Measurements from ENCODE around the gene PCDHGA2.

DNA sequence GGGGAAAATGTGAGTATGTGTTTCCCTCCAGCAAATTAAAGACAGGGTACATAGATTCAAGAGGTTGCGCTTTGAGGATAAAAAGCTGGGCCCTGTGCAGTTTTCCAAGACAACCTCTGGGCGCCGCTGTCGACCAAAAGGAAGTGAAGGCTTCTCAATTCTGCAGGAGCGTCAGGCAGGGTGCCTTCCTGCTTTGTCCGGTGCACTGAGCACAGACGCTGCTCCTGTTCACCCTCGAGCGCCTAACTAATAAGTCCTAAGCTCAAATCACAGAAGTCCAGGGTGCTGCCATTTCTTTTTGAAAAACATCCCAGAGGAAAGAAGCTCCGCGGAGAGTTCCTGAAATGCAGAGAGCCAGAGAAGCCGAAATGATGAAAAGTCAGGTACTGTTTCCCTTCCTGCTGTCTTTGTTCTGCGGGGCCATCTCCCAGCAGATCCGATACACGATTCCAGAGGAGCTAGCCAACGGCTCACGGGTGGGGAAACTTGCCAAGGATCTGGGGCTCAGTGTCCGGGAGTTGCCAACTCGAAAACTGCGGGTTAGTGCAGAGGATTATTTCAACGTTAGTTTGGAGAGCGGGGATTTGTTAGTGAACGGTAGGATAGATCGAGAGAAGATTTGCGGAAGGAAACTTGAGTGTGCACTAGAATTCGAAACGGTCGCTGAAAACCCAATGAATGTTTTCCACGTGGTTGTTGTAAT is 11.5 kb downstream of the PCDHGA2 start, which contains the start of gene PCDHGB1:
- TF ChIP-seq CREB1 (CRISPR knock-in tag; IDR thresholded peaks at IDR 0.05; ENCODE audit: low read depth): no peak
- no peak for TF ChIP-seq EZH2 (IDR thresholded peaks at IDR 0.05; ENCODE audit: low read depth, unreplicated experiment)
- TF ChIP-seq, protein P1, sequence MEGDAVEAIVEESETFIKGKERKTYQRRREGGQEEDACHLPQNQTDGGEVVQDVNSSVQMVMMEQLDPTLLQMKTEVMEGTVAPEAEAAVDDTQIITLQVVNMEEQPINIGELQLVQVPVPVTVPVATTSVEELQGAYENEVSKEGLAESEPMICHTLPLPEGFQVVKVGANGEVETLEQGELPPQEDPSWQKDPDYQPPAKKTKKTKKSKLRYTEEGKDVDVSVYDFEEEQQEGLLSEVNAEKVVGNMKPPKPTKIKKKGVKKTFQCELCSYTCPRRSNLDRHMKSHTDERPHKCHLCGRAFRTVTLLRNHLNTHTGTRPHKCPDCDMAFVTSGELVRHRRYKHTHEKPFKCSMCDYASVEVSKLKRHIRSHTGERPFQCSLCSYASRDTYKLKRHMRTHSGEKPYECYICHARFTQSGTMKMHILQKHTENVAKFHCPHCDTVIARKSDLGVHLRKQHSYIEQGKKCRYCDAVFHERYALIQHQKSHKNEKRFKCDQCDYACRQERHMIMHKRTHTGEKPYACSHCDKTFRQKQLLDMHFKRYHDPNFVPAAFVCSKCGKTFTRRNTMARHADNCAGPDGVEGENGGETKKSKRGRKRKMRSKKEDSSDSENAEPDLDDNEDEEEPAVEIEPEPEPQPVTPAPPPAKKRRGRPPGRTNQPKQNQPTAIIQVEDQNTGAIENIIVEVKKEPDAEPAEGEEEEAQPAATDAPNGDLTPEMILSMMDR (conservative IDR thresholded peaks at IDR 0.05; ENCODE audit: low read depth in 2 of 2): peak; percentile 77 to 81
- TF ChIP-seq POLR2AphosphoS5 (IDR thresholded peaks at IDR 0.05; ENCODE audit: low read depth): peak; percentile 53
- no peak for TF ChIP-seq JUNB (IDR thresholded peaks at IDR 0.05; ENCODE audit: unreplicated experiment)
- TF ChIP-seq, protein P2, sequence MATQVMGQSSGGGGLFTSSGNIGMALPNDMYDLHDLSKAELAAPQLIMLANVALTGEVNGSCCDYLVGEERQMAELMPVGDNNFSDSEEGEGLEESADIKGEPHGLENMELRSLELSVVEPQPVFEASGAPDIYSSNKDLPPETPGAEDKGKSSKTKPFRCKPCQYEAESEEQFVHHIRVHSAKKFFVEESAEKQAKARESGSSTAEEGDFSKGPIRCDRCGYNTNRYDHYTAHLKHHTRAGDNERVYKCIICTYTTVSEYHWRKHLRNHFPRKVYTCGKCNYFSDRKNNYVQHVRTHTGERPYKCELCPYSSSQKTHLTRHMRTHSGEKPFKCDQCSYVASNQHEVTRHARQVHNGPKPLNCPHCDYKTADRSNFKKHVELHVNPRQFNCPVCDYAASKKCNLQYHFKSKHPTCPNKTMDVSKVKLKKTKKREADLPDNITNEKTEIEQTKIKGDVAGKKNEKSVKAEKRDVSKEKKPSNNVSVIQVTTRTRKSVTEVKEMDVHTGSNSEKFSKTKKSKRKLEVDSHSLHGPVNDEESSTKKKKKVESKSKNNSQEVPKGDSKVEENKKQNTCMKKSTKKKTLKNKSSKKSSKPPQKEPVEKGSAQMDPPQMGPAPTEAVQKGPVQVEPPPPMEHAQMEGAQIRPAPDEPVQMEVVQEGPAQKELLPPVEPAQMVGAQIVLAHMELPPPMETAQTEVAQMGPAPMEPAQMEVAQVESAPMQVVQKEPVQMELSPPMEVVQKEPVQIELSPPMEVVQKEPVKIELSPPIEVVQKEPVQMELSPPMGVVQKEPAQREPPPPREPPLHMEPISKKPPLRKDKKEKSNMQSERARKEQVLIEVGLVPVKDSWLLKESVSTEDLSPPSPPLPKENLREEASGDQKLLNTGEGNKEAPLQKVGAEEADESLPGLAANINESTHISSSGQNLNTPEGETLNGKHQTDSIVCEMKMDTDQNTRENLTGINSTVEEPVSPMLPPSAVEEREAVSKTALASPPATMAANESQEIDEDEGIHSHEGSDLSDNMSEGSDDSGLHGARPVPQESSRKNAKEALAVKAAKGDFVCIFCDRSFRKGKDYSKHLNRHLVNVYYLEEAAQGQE (IDR thresholded peaks at IDR 0.05; ENCODE audit: unreplicated experiment): no peak
- no peak for TF ChIP-seq EZH2phosphoT487 (IDR thresholded peaks at IDR 0.05; ENCODE audit: unreplicated experiment)
- TF ChIP-seq ZNF331 (CRISPR knock-in tag; IDR thresholded peaks at IDR 0.05; ENCODE audit: low read depth): no peak
- TF ChIP-seq, protein P3, sequence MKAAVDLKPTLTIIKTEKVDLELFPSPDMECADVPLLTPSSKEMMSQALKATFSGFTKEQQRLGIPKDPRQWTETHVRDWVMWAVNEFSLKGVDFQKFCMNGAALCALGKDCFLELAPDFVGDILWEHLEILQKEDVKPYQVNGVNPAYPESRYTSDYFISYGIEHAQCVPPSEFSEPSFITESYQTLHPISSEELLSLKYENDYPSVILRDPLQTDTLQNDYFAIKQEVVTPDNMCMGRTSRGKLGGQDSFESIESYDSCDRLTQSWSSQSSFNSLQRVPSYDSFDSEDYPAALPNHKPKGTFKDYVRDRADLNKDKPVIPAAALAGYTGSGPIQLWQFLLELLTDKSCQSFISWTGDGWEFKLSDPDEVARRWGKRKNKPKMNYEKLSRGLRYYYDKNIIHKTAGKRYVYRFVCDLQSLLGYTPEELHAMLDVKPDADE (IDR thresholded peaks at IDR 0.05): no peak
- no peak for TF ChIP-seq NANOG (IDR thresholded peaks at IDR 0.05; ENCODE audit: borderline replicate concordance)
- no peak for TF ChIP-seq STAT1 (IDR thresholded peaks at IDR 0.05; ENCODE audit: unreplicated experiment)
- TF ChIP-seq, protein P4, sequence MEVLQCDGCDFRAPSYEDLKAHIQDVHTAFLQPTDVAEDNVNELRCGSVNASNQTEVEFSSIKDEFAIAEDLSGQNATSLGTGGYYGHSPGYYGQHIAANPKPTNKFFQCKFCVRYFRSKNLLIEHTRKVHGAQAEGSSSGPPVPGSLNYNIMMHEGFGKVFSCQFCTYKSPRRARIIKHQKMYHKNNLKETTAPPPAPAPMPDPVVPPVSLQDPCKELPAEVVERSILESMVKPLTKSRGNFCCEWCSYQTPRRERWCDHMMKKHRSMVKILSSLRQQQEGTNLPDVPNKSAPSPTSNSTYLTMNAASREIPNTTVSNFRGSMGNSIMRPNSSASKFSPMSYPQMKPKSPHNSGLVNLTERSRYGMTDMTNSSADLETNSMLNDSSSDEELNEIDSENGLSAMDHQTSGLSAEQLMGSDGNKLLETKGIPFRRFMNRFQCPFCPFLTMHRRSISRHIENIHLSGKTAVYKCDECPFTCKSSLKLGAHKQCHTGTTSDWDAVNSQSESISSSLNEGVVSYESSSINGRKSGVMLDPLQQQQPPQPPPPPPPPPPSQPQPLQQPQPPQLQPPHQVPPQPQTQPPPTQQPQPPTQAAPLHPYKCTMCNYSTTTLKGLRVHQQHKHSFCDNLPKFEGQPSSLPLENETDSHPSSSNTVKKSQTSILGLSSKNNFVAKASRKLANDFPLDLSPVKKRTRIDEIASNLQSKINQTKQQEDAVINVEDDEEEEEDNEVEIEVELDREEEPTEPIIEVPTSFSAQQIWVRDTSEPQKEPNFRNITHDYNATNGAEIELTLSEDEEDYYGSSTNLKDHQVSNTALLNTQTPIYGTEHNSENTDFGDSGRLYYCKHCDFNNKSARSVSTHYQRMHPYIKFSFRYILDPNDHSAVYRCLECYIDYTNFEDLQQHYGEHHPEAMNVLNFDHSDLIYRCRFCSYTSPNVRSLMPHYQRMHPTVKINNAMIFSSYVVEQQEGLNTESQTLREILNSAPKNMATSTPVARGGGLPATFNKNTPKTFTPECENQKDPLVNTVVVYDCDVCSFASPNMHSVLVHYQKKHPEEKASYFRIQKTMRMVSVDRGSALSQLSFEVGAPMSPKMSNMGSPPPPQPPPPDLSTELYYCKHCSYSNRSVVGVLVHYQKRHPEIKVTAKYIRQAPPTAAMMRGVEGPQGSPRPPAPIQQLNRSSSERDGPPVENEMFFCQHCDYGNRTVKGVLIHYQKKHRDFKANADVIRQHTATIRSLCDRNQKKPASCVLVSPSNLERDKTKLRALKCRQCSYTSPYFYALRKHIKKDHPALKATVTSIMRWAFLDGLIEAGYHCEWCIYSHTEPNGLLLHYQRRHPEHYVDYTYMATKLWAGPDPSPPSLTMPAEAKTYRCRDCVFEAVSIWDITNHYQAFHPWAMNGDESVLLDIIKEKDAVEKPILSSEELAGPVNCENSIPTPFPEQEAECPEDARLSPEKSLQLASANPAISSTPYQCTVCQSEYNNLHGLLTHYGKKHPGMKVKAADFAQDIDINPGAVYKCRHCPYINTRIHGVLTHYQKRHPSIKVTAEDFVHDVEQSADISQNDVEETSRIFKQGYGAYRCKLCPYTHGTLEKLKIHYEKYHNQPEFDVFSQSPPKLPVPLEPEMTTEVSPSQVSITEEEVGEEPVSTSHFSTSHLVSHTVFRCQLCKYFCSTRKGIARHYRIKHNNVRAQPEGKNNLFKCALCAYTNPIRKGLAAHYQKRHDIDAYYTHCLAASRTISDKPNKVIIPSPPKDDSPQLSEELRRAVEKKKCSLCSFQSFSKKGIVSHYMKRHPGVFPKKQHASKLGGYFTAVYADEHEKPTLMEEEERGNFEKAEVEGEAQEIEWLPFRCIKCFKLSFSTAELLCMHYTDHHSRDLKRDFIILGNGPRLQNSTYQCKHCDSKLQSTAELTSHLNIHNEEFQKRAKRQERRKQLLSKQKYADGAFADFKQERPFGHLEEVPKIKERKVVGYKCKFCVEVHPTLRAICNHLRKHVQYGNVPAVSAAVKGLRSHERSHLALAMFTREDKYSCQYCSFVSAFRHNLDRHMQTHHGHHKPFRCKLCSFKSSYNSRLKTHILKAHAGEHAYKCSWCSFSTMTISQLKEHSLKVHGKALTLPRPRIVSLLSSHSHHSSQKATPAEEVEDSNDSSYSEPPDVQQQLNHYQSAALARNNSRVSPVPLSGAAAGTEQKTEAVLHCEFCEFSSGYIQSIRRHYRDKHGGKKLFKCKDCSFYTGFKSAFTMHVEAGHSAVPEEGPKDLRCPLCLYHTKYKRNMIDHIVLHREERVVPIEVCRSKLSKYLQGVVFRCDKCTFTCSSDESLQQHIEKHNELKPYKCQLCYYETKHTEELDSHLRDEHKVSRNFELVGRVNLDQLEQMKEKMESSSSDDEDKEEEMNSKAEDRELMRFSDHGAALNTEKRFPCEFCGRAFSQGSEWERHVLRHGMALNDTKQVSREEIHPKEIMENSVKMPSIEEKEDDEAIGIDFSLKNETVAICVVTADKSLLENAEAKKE (CRISPR knock-in tag; IDR thresholded peaks at IDR 0.05): no peak
- TF ChIP-seq ZNF114 (CRISPR knock-in tag; IDR thresholded peaks at IDR 0.05): no peak

All from GM23338 (cell line).